Measurements from ENCODE around the gene S100A5. TPM values are rescaled to one million over a fixed set of nuclear protein-coding genes. Genes with fewer than 3 reads are reported as not detected.

Gene S100A5
- total RNA-seq, 1 donor from 2014 or later: 2.7 TPM

DNA sequence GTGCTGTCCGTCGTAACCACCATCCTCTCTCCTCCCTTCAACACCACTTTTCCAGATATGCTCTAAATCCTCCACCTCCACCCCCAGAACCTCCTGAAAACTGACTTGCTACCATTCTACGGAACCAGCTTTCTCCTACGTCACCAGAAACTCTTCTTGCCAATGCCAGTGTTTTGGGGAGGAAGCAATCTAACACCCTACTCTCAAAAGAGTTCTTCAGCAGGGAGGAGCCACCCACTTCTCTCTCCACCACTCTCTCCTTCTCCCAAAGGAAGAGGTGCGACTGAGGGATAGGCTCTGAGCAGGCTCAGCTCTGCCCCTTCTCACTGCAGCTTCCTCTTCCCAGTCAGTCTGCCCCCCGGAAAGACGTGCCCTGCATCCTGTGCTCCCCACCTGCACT is 31.0 kb upstream of the S100A5 start:
- H3K4me3 ChIP-seq (ENCODE audit: low read depth, low read length): no peak overlapping the region
- DNase-seq (ENCODE audit: low read depth): no peak
- TF ChIP-seq, protein P1, sequence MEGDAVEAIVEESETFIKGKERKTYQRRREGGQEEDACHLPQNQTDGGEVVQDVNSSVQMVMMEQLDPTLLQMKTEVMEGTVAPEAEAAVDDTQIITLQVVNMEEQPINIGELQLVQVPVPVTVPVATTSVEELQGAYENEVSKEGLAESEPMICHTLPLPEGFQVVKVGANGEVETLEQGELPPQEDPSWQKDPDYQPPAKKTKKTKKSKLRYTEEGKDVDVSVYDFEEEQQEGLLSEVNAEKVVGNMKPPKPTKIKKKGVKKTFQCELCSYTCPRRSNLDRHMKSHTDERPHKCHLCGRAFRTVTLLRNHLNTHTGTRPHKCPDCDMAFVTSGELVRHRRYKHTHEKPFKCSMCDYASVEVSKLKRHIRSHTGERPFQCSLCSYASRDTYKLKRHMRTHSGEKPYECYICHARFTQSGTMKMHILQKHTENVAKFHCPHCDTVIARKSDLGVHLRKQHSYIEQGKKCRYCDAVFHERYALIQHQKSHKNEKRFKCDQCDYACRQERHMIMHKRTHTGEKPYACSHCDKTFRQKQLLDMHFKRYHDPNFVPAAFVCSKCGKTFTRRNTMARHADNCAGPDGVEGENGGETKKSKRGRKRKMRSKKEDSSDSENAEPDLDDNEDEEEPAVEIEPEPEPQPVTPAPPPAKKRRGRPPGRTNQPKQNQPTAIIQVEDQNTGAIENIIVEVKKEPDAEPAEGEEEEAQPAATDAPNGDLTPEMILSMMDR (conservative IDR thresholded peaks at IDR 0.05; ENCODE audit: low read depth, low read length): no peak

DNA sequence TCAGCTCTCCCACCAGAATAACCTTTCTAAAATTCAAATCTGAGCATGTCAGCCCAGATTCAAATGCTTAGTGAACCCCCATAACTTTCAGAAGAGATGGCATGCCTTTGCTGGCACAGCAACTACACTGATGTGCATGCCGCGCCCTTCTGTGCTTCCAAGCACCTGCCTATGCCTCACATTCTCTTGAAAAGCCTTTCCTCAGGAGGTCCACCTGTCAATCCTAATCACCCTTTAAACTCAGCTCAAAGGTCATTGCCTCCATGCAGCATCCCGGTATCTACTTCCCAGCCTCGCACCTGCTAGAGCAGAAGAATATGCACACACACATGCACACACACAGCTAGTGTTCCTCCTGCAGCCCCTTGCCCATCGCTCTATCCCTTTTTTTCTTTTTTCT is 30.1 kb upstream of the S100A5 start:
- TF ChIP-seq, protein P1 (conservative IDR thresholded peaks at IDR 0.05; ENCODE audit: low read depth, low read length): no peak
- DNase-seq (ENCODE audit: low read depth): no peak
- no peak overlapping the region for H3K4me3 ChIP-seq (ENCODE audit: low read depth, low read length)

DNA sequence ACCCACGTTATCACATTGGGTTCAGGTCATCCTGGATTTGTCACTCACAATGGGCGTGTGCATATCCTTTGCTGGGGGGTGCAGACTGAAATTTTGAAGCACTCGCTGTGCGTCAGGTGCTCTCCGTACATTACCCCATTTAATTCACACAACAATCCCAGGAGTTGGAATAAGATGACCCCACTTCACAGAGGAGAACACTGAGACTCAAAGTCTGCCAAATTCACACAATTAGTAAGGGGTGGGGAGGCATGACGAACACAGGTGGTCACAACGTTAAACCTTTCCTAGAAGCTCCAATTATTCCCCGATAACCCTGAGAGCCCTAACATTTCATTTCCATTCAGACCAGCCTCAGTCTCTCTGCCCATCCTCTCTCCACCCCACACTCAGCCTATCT is 28.7 kb upstream of the S100A5 start:
- DNase-seq (ENCODE audit: low read depth): no peak
- TF ChIP-seq, protein P1 (conservative IDR thresholded peaks at IDR 0.05; ENCODE audit: low read depth, low read length): no peak
- H3K4me3 ChIP-seq (ENCODE audit: low read depth, low read length): no peak overlapping the region

DNA sequence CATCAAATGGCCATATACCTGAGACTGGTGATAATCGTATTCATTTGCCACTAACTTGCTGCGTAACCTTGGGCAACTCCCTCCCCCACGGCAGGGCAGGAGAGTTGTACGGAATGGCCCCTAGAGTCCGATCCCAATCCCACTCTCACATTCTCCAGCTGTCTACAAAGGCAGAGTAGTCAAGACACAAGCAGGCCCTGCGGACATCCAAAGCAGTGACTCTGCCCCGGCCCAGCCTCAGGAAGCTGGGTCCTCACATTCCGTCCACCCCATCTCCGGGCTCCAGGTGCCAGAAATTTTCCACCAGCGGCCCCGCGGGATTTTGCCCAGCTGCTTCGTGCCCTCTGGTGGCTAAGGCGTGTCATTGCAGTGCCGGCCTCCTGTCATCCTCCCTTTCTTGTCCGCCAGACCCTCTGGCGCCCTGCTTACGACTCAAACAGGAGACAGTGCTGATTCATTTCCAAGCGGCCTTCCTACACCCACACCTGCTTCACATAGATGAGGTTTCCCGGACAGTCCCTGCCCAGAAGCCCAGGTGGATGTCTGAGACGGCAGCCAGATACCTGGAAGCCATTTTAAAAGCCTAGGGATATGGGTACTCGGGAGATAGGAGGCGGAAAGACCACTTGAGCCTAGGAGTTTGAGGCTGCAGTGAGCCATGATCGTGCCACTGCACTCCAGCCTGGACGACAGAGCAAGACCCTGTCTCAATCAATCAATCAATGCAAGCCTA is 27.8 kb upstream of the S100A5 start:
- H3K4me3 ChIP-seq (ENCODE audit: low read depth, low read length): peak overlapping the region; percentile 33
- no peak for DNase-seq (ENCODE audit: low read depth)
- TF ChIP-seq, protein P1 (conservative IDR thresholded peaks at IDR 0.05; ENCODE audit: low read depth, low read length): peak; percentile 96

DNA sequence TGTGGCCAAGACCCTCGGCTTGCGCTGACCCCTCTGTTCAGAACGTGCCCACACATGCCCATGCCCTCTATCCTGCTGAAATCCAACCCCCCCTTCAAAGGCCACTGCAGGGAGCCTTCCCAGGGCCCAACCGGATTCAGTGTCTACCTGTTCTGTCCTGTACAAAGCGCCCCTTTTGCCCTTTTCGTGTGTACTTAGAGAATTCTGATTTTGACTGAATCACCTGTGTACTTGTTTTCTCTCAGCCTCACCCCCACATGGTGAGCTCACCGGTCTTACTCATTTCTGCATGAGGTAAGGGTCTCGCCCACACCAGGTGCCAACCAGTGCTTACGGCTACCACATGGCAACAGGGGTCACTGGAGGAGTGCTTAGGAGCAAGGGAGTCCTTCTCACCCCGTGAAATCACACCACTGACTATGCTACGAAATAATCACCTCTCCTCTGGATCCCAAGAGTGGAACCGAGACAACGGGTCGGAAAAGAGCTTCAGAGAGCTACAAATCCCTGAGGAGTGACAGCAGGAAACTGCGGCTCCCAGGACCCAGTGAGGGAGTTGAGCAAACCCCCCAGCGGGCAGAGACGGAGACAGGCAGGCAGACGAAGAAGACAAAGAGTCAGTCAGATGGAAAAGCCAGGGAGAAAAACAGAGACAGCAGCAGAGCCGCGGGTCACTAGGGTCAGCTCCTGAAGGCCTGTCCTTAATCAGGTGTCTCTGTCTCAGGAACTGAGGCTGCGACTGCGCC is 27.1 kb upstream of the S100A5 start:
- DNase-seq (ENCODE audit: low read depth): peak; percentile 90
- peak overlapping the region; percentile 33 for H3K4me3 ChIP-seq (ENCODE audit: low read depth, low read length)
- TF ChIP-seq, protein P1 (conservative IDR thresholded peaks at IDR 0.05; ENCODE audit: low read depth, low read length): no peak

DNA sequence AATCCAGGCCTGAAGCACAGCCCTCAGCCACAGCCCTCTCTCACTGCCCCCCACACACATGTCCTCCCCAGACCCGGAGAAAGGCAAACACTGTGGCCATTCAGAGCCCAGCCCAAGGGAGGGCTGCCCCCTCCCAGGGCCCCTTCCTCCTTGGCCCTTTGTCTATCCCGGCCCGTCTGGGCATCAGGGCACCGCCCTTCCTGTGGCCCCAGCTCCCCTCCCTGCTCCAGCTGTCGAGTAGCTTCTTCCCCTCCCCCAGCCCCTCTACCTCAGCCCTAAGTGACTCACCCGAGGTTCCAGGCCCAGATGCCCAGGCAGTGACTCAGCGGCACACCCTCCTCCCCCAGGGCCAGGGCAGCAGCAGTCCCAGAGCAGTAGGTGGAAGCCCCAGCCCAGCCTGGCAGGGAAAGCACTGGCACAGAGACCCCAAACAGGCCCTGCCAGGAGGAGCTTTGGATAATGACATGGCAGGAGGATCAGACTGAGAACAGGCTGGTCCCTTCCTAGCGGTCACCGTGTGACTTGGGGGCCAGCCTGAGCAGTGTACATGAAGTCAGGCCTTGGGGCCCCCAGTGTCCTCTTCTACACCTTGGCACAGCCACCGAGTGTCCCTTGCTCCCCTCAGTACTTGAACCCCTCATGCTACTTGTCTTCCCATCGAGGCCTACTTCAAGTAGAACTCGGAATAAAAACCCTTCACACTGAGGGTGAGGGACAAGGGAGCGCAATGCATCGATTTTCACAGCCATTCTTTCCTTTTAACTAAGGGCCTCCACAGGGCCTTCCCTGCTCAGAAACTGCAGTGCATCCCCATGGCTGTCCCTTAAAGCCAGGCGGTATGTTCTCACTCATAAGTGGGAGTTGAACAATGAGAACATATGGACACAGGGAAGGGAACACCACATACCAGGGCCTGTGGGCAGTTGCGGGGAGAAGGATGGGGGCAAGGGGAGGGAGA is 26.0 kb upstream of the S100A5 start:
- H3K4me3 ChIP-seq (ENCODE audit: low read depth, low read length): no peak overlapping the region
- peak; percentile 87 for DNase-seq (ENCODE audit: low read depth)
- TF ChIP-seq, protein P1 (conservative IDR thresholded peaks at IDR 0.05; ENCODE audit: low read depth, low read length): no peak

All from epithelial cell of proximal tubule (primary cell).